Mucosa of descending colon (tissue), 3 donors: ENCODE measurements around the gene CACNB4. TPM values are rescaled to one million over a fixed set of nuclear protein-coding genes. Genes with fewer than 3 reads are reported as not detected.
A peak's percentile ranks its signal among the peaks of the same experiment; 100 is the strongest.

Source experiments
- ATAC-seq: fragments of 200-7000 bp; cut with Tn5 transposase; one replicate; pipeline ENCODE4 v1.9.1; 2020; ENCODE audit warnings: mild to moderate bottlenecking, moderate library complexity
- DNase-seq, 3 donors: peaks; one replicate each; pipeline ENCODE4 v3.0.0-alpha.2; 2020
- H3K36me3 ChIP-seq: fragments of 200-600 bp; one replicate; pipeline ENCODE4 v1.8.0; 2021; ENCODE audit warnings: low read depth, mild to moderate bottlenecking
- H3K4me1 ChIP-seq: fragments of 200-600 bp; one replicate; pipeline ENCODE4 v1.8.0; 2021; ENCODE audit warnings: low read depth, mild to moderate bottlenecking
- H3K4me3 ChIP-seq: fragments of 200-600 bp; one replicate; pipeline ENCODE4 v1.8.0; 2021; ENCODE audit warnings: mild to moderate bottlenecking
- H3K9me3 ChIP-seq: fragments of 200-600 bp; one replicate; pipeline ENCODE4 v1.8.0; 2021; ENCODE audit warnings: mild to moderate bottlenecking
- CTCF ChIP-seq: fragments of 200-600 bp; IDR thresholded peaks from one replicate; pipeline ENCODE4 v1.8.0; 2022; ENCODE audit warnings: antibody characterized with exemption, mild to moderate bottlenecking
- intact Hi-C, 2 donors: fragments of 100-400 bp; cut with DNase I in 1 of 2; cut with micrococcal nuclease in 1 of 2; formaldehyde crosslinking; loops; one replicate each; pipeline versions ENCODE4 v1.11.0 to v1.11.1; 2022; cut with DNase I, micrococcal nuclease
- total RNA-seq, 3 donors: library from RNA; stranded (reverse); fragmentation: NEBNext Ultra II Directional in 2 of 3; extraction: Animal tissue kit (Norgen Biotek cat#: 25700) in 2 of 3; gene quantifications; one replicate each; pipeline versions ENCODE4 v1.2.1 to v1.2.4, GENCODE V29; 2021 to 2023
- donor health status: DM: no; HTN: no; CAD: no; lungs with moderate emphysema.
- donor health status: DM: no; HTN: no; CAD: no.
- donor health status: DM: no; HTN: yes; CAD: no.

The CACNB4 gene
- total RNA-seq, 3 donors from 2014 or later: 1.0 to 1.8 (median 1.4) TPM

DNA sequence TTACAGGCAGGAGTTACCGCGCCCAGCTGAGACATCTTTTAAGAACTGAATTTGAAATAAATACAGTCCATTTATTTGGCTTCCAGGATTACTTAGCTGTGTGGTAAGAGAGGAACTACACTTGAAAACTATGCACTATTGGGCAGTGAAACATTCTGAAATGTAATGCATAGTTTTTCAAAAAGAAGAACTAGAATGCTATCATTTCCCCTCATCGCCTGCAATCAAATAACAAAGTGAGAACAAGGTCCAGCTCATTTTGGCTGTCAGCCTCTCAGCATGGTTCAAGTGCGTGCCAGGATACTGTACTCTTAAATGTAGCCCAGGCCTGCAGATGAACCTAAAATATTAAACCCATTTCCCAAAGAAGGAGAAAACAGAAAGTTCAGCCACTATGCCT is 194.0 kb downstream of the CACNB4 start:
- Histone ChIP-seq H3K36me3 (no peaks in the 10 kb centered on the region), H3K4me1 (no peaks in the 10 kb centered on the region), H3K4me3 (no peak overlapping the region), H3K9me3 (no peaks in the 10 kb centered on the region)
- intact Hi-C loops: no loop called here
- no peak for ATAC-seq
- no peak for TF ChIP-seq CTCF
- no peak for DNase-seq

DNA sequence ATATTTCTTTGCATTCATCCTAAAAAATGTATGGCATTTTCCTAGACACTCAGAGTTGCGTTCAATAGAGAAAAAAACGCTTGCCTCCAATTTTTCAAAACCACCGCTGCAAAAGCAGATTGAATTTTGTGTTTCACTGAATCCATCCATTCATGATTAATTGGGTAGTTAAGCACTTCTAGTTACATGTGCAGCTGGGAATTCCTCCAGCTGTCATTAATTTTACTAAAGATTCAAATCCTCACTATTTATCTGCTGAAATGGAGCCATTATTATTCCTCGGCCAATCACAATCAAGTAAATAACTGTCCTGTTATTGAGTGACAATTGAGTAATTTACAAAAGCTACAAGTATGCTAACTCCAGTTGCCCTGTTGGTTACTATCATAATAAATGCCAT is 194.8 kb downstream of the CACNB4 start:
- DNase-seq (no peak), ATAC-seq (no peak)
- Histone ChIP-seq H3K4me1 (no peaks in the 10 kb centered on the region), H3K4me3 (no peak overlapping the region), H3K36me3 (no peaks in the 10 kb centered on the region), H3K9me3 (no peaks in the 10 kb centered on the region)
- intact Hi-C loops: no loop called here
- no peak for TF ChIP-seq CTCF

DNA sequence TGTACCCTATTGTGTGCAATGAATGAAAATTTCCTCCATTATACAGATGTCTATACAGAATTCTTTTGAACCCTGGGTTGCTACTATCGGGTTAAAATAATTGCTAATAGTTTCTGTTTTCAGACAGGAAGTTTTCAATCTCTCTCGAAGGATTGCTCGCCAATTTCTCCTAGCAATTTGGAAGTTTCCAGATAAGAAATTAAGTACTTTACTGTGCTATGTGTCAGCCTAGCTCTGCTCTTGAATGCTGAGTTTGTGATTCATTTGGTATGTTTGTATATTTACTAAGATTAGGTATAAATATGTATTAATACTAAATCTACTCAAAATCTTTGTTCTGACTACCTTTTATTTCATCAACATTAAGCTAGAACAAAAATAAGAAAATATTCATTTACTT is 196.0 kb downstream of the CACNB4 start:
- H3K4me1 ChIP-seq: no peaks in the 10 kb centered on the region
- no peaks in the 10 kb centered on the region for H3K36me3 ChIP-seq
- H3K4me3 ChIP-seq: no peak overlapping the region
- no peaks in the 10 kb centered on the region for H3K9me3 ChIP-seq
- no peak for DNase-seq
- TF ChIP-seq CTCF: no peak
- intact Hi-C loops: no loop called here
- no peak for ATAC-seq

DNA sequence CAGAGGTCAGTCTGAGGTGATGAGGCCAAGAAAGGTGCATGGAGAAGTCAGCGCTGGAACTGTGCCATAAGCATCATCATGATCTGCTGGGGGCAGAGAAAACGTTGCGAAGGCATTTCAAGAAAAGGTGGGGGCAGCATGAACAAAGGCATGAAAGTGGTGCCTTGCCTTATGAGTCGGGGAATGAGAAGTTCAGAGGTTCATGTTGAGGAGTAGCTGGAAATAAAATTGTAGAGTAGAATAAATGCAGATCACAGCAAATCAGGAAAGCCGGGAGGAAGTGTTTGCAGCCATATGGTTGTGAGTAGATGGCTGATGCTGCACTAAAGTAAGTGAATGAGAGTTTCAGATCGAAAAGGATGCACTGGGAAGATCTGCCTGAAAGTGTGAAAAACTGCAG is 198.5 kb downstream of the CACNB4 start:
- Histone ChIP-seq H3K9me3 (no peaks in the 10 kb centered on the region), H3K4me1 (no peaks in the 10 kb centered on the region), H3K4me3 (no peak overlapping the region), H3K36me3 (no peaks in the 10 kb centered on the region)
- DNase-seq: no peak
- no peak for TF ChIP-seq CTCF
- intact Hi-C loops: no loop called here
- no peak for ATAC-seq

- ATAC-seq (no peak), DNase-seq (no peak)
- Histone ChIP-seq H3K9me3 (peaks cover 2% of the 10 kb centered on the region), H3K4me1 (no peaks in the 10 kb centered on the region), H3K4me3 (no peak overlapping the region), H3K36me3 (no peaks in the 10 kb centered on the region)
- intact Hi-C loops: no loop called here
- no peak for TF ChIP-seq CTCF
These were observed 199.7 kb downstream of the CACNB4 start for GRCh38 chr2:151899156-151899555.

DNA sequence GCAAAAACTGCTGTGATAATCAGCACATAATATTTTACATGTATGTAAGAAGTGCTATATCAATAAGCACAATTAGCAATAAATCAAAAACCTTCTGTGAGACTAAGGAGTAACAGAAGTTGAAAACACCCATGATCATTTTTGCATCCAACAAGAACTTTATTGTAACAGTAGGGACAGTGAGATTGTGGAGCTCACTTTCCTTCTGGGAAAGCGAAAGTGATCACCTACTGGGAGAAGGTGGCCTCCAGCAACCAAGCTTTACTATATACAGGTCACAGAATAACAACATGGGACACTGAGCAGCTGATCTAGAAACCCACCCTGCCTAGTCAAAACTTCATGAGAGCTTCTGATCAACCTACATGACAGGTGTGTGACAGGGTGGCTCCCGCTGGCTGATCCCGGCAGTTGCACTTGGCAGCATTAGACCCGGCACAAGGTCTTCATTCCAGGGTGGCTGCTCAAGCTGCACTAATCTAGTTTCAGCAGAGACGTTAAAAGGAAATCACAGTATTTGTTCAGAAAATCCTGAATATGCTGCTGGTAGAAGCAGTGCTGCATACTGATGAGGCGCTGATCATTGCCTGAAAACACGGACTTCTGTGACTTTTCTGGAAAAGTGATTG is 207.2 kb downstream of the CACNB4 start:
- DNase-seq (peak in 2 of 3 donors; percentile 23 to 50), ATAC-seq (peak; percentile 85)
- no peak for TF ChIP-seq CTCF
- Histone ChIP-seq H3K9me3 (peaks cover 2% of the 10 kb centered on the region), H3K36me3 (no peaks in the 10 kb centered on the region), H3K4me1 (no peaks in the 10 kb centered on the region), H3K4me3 (no peak overlapping the region)
- intact Hi-C loops: no loop called here
